Choroid plexus epithelial cell (primary cell): ENCODE data around the gene LCN10.

Experiments used
- DNase-seq: peaks from one replicate; pipeline ENCODE4 v3.0.0-alpha.2; 2010; ENCODE audit warnings: low read depth
- H3K4me3 ChIP-seq: 2 replicates; pipeline ENCODE4 v1.5.1; 2011; ENCODE audit warnings: low read depth, mild to moderate bottlenecking, control low read depth, low read length, moderate library complexity
- CTCF ChIP-seq: conservative IDR thresholded peaks from 2 replicates; pipeline ENCODE4 v1.5.1; 2011; ENCODE audit warnings: low read depth, mild to moderate bottlenecking, control low read depth, inconsistent platforms, low read length, moderate library complexity

LCN10 gene

GRCh38 chr9:136741883-136742571 lies 713 bp downstream of the LCN10 start:
- DNase-seq = no peak
- H3K4me3 ChIP-seq = no peak overlapping the region
- TF ChIP-seq CTCF = no peak

DNA sequence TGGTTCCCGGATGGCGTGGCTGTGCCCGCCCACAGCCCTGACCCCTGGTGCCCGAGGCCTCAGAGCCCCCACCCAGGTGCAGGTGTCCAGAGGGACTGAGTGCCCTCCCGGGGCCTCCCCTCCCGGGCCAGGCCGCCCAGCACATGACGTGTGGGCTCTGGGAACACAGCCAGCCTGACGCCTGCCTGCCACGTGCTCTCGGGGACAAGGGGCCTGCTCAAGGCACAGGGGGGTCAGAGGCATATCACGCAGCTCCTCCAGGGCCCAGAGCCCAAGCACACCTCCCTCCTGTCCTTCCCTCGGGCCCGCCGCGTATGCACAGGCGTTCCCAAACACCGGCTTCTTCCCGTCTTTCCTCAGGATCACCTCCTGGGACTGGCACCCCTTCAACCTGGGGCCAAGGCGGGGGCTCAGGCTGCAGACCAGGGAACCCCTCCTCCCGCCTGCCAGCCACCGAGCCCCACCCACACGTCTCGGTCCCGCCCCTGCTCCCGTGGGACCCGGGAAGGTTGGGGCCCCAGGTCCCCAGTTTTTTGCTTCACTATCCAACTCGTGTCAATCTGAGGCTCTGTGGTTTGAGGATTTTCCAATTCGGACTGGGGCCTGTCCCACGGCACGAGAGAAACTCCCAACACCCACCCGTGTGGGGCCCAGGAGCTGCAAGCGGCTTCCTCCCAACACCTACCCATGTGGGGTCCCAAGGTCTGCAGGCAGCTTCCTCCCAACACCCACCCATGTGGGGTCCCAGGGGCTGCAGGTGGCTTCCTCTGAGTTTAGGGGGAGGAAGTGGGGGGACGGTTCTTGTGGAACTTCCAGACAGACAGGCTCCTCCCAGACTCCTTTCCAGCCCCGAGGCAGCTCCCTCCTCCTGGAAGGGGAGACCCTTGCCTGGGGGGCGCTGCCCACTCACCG lies 1.5 kb downstream of the LCN10 start:
- H3K4me3 ChIP-seq = no peak overlapping the region
- TF ChIP-seq CTCF = no peak
- no peak for DNase-seq

GRCh38 chr9:136740491-136740890 lies 2.2 kb downstream of the LCN10 start:
- no peak for DNase-seq
- TF ChIP-seq CTCF = no peak
- no peak overlapping the region for H3K4me3 ChIP-seq

DNA sequence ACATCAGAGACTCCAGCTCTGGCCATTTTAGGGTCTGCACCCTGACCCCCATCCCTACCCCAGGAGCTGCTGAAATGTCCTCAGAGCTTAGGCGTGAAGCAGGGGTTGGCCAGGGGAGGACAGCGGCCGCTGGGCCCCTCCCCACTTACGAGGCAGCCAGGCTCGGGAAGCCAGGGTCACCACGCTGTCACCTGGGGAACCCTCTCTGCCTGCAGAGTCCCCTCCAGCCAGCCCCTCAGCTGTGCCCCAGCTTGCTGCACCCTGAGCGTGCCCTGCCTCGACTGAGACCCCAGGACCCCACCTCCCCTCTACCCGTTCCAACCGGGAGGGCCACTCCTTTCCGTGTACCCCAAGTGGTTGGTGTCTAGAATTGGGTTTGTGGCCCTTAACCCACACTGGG lies 2.7 kb downstream of the LCN10 start:
- no peak for TF ChIP-seq CTCF
- no peak for DNase-seq
- no peak overlapping the region for H3K4me3 ChIP-seq

- no peak for TF ChIP-seq CTCF
- no peak overlapping the region for H3K4me3 ChIP-seq
- no peak for DNase-seq
Measured at GRCh38 chr9:136739509-136739908, 3.2 kb downstream of the LCN10 start.

DNA sequence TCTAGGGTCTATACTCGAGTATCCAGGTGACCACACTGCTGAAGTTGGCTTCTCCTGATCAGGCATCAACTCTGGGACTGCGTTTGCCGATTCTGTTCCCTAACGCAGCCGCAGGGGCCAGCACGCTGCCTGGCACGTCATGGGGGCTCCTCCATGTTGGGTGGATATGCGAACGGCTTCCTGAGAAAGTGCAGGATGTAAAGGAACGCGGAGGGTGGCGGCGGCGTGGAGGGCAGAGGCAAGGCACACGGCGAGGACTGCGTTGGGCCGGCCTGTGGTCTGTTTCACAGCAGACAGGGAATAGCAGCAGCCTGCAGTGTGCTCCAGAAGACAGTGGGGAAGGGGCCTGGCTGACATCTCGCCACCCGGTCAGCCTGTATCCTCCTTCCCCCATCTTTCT lies 3.8 kb downstream of the LCN10 start:
- DNase-seq = no peak
- no peak overlapping the region for H3K4me3 ChIP-seq
- TF ChIP-seq CTCF = no peak
